HG03060 (cell line): ENCODE results near the gene SLC24A4.

Experiments used
- ATAC-seq: cut with Tn5 transposase; IDR thresholded peaks from one replicate; pipeline ENCODE4 v1.9.1; 2021; ENCODE audit warnings: low read depth, moderate number of reproducible peaks; ENCODE audit not compliant: unreplicated experiment

SLC24A4 gene

DNA sequence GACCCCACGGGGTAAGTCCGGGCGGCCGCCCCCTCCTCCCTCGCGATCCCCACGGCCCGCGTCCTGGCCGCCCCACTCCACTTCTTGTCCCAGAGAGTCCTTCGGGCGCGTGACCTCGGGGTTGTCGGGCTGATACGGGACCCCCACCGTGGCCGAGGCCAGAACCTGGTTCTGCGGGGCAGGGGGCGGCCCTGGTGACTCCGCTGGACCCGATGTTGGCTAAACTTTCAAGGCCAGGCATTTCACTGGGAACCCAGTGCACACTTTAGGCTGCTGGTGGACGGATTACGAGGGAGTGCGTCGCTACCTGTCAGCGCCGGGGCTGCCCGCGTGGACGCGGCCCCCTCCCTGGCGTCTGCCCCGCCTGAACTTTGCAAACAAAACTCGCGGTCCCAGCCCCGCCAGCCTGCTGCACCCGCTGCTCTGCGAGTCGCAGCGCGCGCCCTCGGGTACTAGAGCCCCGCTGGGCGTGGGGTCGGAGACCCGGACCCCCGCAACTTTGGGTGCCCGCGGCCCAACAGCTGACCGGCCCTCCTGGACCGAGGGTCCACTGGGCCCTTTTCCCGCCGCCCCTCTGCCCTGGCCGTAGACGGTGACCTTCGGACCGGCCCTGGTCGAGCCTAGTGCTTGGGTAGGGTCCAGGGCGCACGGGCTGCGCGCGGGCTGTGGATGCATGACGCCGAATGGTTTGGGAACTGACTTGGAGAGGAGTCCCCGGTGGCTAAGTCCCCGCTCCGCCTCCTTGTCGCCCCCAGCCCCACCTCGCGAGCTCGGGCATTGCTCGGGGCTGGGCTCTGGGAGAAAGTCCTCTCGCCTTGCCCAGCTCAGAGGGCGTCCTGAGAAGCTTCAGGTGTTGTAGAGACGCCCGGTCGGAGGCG, 191.2 kb downstream of the SLC24A4 start:
- no peak for ATAC-seq

- ATAC-seq: no peak
Observed at GRCh38 chr14:92514844-92515514, 192.0 kb downstream of the SLC24A4 start.

- no peak for ATAC-seq
Observed at GRCh38 chr14:92515546-92516343, 192.8 kb downstream of the SLC24A4 start.

DNA sequence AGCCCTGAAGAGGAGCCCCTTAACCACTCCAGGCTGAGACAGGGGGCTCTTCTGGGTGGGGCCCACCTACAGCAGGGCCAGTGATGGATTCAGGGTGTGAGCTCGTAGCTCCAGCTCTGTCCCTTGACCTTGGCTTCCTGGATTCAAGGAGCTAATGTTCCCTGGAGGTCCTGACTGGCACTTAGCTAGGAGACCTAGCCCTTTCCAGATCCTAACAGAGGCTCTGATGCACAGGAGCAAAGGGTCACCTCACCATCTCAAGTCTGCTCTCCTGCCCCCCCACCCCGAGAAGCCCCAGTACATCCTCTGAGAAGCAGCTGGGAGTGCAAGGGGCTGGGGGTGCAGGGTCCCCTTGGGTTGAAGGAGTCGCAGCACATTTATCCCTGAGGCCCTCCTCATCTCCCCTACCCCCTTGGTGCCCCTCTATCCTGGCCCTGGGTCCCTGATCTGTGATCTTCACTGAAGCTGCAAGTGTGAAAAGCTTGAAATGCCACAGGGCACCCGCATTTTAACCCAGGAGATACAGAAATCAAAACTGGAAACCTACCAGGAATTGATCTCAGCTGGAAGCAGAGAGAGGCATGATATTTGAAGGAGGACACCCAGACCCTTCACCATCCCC, 193.5 kb downstream of the SLC24A4 start:
- no peak for ATAC-seq

DNA sequence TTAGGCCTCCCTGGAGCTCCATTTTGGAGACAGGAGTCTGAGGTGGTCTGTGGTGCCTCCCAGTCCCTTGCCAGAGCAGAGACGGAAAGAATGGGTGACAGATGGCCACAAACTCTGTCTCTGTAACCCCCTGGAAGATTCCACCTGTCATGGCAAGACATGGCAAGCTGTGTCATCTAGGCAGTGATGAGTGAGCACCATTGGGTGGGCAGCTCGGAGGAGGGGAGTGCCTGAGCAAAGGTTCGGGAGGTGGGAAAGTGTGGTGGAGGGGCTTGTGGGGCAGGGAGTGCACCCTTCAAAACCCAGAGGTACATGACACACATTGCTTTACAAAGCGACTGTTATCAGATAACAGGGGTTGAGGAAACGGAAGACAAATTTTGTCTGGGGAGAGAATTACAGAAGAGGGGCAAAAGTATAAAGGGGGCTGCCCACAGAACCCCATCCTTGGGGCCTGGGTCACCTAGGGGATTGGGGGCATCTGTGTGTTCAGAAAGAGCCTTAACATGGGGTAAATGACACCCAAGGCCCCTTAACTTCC, 194.1 kb downstream of the SLC24A4 start:
- ATAC-seq: no peak

- ATAC-seq: no peak
Observed at GRCh38 chr14:92517761-92518160, 194.8 kb downstream of the SLC24A4 start.

DNA sequence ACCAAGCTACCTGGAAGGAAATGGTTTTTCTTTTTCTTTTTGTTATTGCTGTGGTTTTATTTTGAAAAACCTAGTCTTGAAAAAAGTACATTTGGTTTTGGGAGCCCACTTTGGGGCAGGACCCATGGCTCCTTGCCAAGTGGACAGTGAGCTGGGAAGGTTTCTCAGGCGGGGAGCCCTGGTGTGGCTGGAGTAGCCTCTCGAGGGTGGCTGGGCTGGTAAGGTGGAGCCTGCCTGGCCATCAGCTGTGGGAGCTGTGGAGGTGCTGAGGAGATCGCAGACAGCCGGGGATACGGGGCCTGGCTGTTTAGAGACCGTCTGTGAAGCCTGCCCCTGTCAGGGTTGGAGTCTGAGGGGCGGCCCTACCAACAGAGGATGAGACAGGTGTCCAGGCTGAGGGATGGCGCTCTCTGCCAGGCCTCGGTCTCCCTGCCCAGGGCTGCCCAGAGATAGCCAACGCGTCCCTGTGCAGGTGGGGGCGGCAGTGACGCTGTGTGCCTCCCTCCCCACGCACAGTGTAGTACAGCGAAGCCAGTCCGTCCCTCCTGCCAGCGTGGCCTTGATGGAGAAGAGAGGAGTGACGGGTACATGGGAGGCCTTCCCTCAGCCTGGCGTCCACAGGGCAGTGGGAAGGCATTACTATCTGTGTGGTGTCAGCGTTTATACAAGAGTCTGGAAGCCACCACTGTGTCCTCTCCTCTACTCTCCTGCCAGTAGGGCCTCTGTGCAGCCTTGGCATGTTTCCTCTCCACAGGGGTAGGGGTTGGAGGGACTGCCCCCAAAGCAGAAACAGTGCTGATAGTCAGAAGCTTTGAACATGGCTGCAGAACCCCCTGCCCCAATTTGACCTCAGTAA, 196.5 kb downstream of the SLC24A4 start:
- no peak for ATAC-seq

DNA sequence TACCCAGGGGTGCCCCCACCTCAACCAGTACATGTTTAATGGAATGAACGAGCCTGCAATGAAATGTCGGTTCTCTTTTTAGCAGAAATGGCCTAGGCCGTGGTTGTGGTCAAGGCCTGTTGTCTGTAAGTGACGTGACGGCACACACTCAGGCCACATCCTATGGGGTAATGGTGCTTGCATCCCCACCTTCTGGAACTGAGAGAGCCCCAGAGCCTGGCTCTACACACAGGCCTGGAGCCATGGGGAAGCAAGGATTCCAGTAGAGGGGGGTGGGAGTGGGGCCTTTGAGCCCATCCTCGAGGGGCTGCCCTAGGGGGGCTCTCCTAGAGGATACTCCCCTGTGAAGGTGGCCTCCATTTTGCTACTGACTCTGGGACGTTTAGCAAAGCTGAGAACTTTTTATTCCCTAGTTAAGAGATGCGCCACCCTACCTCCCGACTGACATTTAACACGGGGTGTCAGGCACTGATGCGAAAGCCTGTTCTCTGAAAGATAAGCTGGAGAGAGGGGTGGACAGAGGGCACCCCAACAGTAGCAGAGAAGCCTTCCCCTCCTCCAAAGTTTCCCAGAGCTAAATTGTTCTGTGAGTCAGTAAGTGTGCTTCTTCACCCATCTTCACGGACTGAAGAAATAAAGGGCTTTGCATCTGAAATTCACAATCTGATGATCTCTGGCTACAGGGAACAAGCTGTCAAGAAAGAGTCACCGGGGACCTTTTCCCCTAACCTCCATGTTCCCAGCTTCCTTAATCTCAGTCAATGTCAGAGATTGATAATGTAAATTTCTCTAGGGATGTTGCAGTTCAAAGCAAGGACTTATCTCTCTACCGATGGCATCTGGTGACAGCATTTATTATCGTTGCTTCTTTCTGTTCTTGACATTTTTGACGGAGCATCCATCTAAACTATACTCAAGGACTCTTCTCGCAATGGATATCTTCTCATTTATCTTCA, 197.4 kb downstream of the SLC24A4 start:
- no peak for ATAC-seq

DNA sequence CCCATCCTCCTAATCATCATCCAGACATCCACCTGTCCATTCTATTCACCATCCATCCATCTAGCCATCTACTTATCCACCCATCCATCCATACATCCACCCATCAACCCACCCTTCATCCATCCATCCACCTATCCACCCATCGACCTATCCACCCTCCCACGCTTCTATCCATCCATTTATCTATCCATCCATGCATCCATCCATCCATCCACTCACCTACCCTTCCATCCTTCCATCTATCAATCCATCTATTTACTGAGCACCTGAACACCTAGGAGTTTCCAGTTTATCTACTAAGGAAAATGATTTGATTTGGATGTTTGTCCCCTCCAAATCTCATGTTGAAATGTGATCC, 198.1 kb downstream of the SLC24A4 start:
- ATAC-seq: no peak

- no peak for ATAC-seq
Observed at GRCh38 chr14:92523752-92524151, 200.8 kb downstream of the SLC24A4 start.

- no peak for ATAC-seq
Observed at GRCh38 chr14:92524602-92525185, 201.7 kb downstream of the SLC24A4 start.

DNA sequence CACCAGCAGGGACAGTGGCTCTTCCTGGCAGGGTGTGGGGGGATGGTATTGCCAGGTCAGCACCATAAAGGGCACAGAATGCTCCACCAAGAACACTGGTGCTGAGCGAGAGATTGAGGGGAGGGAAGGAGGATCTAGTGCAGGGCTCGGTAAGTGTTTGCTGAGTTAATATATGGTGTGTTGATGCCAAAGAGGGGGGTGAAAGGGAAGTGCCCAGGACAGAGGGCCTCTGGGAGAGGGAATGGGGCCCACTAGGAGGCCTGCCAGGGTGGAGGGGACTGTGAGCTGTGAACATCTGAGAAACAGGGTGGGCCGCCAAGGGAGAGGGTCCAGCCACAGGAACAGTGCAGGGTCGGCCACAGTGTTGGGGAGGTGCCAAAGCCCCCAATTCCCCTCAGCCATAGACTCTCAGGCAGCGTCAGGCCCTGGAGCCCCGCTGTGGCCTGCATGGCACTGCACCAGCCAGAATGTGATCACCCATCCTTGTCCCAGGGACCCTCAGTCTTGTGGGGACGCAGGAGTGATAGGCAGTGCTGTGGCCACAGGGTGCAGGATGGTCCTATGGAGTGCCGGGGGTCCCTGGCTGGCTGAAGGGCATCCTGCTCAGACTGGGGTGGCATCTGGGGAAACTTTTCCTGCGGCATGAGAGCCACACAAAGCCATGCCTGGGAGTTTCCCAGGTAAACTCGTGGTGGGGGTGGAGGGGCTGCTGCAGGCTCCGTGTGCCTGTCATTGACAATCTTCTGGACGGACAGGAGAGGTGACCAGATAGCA, 202.5 kb downstream of the SLC24A4 start:
- ATAC-seq: no peak

DNA sequence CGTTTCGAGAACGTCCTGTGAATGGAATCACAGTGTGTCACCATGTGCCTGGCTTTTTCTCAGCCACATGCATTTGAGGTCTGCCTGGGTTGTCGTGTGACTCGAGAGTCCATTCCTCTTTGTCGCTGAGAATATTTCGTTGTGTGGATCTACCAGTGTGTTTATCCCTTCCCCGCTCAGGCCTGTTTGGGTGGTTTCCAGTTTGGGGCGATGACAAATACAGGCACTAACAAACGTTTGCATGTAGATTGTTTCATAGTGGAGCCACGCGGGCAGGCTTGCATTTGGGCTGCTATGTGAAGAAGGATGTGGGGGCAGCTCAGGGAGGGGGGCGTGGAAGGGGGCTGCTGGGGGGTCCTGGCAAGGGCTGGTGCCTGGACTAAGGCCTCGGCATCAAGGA, 204.8 kb downstream of the SLC24A4 start:
- no peak for ATAC-seq

GRCh38 chr14:92528486-92529100, 205.6 kb downstream of the SLC24A4 start:
- no peak for ATAC-seq

DNA sequence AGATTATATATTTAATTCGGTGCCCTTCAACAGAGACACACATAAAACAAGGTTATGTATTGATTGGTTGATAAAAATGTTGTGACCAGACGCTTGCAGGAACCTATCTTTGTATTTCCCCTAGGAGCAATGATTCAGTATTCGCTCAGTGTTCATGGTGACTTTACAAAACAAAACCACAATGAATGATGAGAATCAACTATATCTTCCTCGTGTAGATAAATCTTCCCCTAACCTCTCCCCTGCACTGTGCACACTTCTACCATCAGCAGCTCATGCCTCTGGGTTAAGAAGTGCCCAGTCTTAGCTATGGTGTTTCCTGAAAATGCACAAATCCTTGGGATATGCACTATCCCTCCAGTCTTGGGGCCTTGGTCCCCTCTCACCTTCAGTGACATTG, 206.9 kb downstream of the SLC24A4 start:
- no peak for ATAC-seq

GRCh38 chr14:92531106-92531873, 208.3 kb downstream of the SLC24A4 start:
- no peak for ATAC-seq
